Right lobe of liver (tissue), 6 donors: ENCODE data around the gene DUSP18. TPM values are rescaled to one million over a fixed set of nuclear protein-coding genes. Genes with fewer than 3 reads are reported as not detected.

Source experiments
- ATAC-seq, 4 donors: fragments of 200-7000 bp; cut with Tn5 transposase; one replicate each; pipeline ENCODE4 v1.9.1; 2020; ENCODE audit warnings: mild to moderate bottlenecking in 4 of 4, moderate library complexity in 4 of 4
- DNase-seq, 3 donors: peaks; one replicate each; pipeline ENCODE4 v3.0.0-alpha.2; 2020
- H3K27ac ChIP-seq, 3 donors: fragments of 200-600 bp; one replicate each; pipeline ENCODE4 v1.8.0; 2022
- H3K27me3 ChIP-seq, 2 donors: fragments of 200-600 bp; one replicate each; pipeline ENCODE4 v1.8.0; 2022
- H3K36me3 ChIP-seq, 4 donors: fragments of 200-600 bp; sonication (generic) in 1 of 4; one replicate each; pipeline versions ENCODE4 v1.5.1 to v1.8.0; 2017 to 2022; ENCODE audit warnings: control low read depth in 1 of 4
- H3K4me1 ChIP-seq, 4 donors: fragments of 200-600 bp; sonication (generic) in 1 of 4; one replicate each; pipeline versions ENCODE4 v1.5.1 to v1.8.0; 2017 to 2022; ENCODE audit warnings: control low read depth in 1 of 4
- H3K4me3 ChIP-seq, 3 donors: fragments of 200-600 bp; one replicate each; pipeline ENCODE4 v1.8.0; 2022
- H3K9me3 ChIP-seq, 4 donors: fragments of 200-600 bp; sonication (generic) in 1 of 4; one replicate each; pipeline versions ENCODE4 v1.5.1 to v1.8.0; 2017 to 2022; ENCODE audit warnings: control low read depth in 1 of 4
- POLR2A ChIP-seq: fragments of 450-650 bp; IDR thresholded peaks from one replicate; pipeline ENCODE4 v1.6.1; 2017; ENCODE audit warnings: antibody characterized with exemption, mild to moderate bottlenecking
- WGBS: methylation state at CpG from one replicate; pipeline ENCODE4 v1.1.6; 2018; ENCODE audit warnings: low coverage, low lambda C conversion rate; ENCODE audit not compliant: insufficient coverage; ENCODE audit errors: missing lambda C conversion rate; 5-methylcytosine and 5-hydroxymethylcytosine counted together
- intact Hi-C, 2 donors: fragments of 100-400 bp; cut with DNase I; formaldehyde crosslinking; loops; one replicate each; pipeline versions ENCODE4 v1.11.2 to v1.14.1; 2022
- total RNA-seq, 6 experiments: library from RNA; depleted of rRNA in 2 of 6; stranded (reverse); fragments of >200 nt in 2 of 6; fragmentation: NEBNext Ultra II Directional in 3 of 6; extraction: Animal tissue kit (Norgen Biotek cat#: 25700) in 3 of 6; gene quantifications; one replicate each; pipeline versions ENCODE4 v1.1.0 to v1.2.4, GENCODE V29; 2016 to 2023
- TF ChIP-seq, protein P1 (sequence below), 4 donors: fragments of 200-600 bp in 3 of 4; fragments of 450-650 bp in 1 of 4; IDR thresholded peaks; one replicate each; pipeline versions ENCODE4 v1.5.1 to v1.8.0; 2016 to 2022; ENCODE audit warnings: antibody characterized with exemption in 4 of 4, mild to moderate bottlenecking in 2 of 4
- donor health status: DM: no; HTN: yes; CAD: no.
- donor health status: DM: no; HTN: no; CAD: no.
- donor health status: DM: no; HTN: no; CAD: no.
- donor health status: DM: no; HTN: yes; CAD: no.
- donor health status: DM: no; HTN: yes; CAD: no.

DUSP18 gene
- total RNA-seq, 6 experiments from 2014 or later = 0.97 to 3.1 (median 2.2) TPM

DNA sequence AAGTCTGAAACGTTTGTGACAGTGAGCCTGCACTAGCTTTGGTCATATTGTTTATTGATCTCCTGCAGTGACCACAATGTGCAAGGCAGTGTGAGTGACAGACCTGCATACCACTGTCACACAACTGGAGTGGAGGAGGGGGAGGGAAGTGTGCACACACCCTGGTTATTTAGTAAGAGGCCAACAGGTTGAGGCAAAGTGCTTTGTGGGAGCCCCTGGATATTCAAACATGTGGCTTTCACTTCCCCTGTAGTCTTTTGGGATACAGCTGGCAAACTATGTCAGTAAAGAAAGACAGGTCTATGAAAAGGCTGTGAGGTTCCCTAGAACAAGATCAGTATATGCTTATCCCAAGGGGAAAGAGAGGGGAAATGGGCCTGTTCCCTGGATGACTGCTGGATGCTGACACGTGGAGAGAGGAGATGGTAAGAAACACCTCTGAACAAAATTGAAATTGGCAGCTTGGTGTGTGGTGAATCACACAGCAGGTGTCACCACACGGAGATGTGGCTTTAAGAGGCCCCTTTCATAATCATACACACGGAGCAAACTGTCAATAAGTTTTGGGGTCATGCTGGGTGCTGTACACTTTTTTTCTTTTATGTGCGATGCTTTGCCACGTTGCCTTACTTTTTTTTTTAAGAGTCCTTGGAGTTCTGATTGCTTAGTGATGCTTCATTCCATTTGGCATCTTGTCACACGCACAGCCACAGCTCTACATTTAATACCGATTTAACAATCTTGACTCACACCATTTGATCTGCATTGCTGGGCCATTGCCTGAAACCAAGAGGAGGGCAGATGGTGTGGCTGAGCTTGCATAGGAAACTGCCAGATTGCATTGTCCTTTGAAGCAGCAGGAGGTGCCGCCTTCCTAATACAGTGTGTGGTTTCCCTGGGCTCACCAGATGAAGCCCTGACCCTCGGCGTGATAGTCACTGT lies 38.3 kb upstream of the DUSP18 start:
- intact Hi-C loops = no loop called here
- Histone ChIP-seq H3K9me3 (no peaks in the 10 kb centered on the region), H3K4me1 (no peaks in the 10 kb centered on the region), H3K4me3 (no peak overlapping the region), H3K27ac (no peak overlapping the region), H3K27me3 (no peaks in the 10 kb centered on the region), H3K36me3 (no peaks in the 10 kb centered on the region)
- 47% methylated on average over 10 of the region's 11 CpGs for WGBS
- TF ChIP-seq POLR2A = no peak
- TF ChIP-seq, protein P1, sequence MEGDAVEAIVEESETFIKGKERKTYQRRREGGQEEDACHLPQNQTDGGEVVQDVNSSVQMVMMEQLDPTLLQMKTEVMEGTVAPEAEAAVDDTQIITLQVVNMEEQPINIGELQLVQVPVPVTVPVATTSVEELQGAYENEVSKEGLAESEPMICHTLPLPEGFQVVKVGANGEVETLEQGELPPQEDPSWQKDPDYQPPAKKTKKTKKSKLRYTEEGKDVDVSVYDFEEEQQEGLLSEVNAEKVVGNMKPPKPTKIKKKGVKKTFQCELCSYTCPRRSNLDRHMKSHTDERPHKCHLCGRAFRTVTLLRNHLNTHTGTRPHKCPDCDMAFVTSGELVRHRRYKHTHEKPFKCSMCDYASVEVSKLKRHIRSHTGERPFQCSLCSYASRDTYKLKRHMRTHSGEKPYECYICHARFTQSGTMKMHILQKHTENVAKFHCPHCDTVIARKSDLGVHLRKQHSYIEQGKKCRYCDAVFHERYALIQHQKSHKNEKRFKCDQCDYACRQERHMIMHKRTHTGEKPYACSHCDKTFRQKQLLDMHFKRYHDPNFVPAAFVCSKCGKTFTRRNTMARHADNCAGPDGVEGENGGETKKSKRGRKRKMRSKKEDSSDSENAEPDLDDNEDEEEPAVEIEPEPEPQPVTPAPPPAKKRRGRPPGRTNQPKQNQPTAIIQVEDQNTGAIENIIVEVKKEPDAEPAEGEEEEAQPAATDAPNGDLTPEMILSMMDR (IDR thresholded peaks at IDR 0.05) = no peak
- no peak for ATAC-seq
- peak in 1 of 3 donors; percentile 15 for DNase-seq

DNA sequence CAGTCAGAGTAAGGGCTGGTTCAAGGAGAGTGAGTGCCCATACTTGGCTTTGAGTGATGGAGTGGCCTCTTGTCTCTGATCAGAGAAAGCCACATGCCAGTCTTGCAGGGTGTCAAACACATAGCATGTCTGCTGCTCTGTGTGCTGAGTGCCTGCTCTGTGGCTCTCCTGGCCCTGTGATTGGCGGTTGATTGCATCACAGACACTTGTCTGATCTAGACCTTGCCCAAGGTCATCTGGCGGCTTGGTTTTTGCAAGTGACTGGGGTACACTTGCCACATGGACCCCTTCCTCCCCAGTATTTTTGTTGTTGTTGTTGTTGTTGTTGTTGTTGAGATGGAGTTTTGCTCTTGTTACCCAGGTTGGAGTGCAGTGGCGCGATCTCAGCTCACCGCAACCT lies 37.3 kb upstream of the DUSP18 start:
- ATAC-seq (no peak), DNase-seq (no peak)
- WGBS = 96% methylated on average over 3 of the region's 5 CpGs
- Histone ChIP-seq H3K4me1 (no peaks in the 10 kb centered on the region), H3K27me3 (no peaks in the 10 kb centered on the region), H3K36me3 (no peaks in the 10 kb centered on the region), H3K9me3 (no peaks in the 10 kb centered on the region), H3K27ac (no peak overlapping the region), H3K4me3 (no peak overlapping the region)
- intact Hi-C loops = no loop called here
- TF ChIP-seq POLR2A = no peak
- TF ChIP-seq, protein P1 (IDR thresholded peaks at IDR 0.05) = no peak

DNA sequence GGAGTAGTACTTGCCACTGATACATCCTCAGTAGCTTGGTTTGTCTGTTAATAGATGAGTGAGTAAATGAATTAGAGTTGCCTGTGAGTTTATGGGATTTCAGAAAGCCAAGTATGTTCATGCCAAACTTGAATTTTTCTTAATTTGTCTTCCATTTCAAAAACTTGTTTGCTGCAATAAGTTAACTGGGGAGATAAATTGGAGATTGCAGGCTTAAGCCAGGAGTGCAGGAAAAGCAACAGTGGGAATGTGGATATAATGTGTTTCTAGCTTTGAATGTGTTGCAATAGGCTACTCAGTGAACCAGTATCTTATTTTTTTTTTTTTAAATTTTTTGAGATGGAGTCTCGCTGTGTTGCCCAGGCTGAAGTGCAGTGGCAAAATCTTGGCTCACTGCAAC lies 35.2 kb upstream of the DUSP18 start:
- DNase-seq (no peak), ATAC-seq (no peak)
- intact Hi-C loops = no loop called here
- Histone ChIP-seq H3K27me3 (no peaks in the 10 kb centered on the region), H3K4me1 (no peaks in the 10 kb centered on the region), H3K27ac (no peak overlapping the region), H3K9me3 (no peaks in the 10 kb centered on the region), H3K36me3 (no peaks in the 10 kb centered on the region), H3K4me3 (no peak overlapping the region)
- 90% methylated on average over 1 of the region's 1 CpG for WGBS
- TF ChIP-seq, protein P1 (IDR thresholded peaks at IDR 0.05) = no peak
- TF ChIP-seq POLR2A = no peak

DNA sequence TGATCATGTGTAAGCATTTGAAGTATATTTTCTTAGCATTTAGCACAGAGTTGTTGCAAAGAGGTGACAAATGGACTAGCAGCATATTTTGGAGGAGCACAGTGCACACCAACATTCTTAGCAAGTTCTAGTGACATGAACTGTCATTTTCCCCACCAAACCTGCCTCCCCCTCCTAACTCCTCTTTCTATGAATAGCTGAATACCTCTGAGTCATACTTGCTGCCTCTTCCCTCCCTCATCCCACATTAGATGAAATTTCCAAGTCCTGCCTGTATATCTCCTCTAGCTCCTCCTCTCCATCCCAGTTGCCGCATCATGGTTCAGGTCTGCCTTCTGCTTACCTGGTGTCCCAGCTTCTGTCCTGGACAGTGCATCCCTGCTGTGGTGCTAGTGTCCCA lies 34.2 kb upstream of the DUSP18 start:
- ATAC-seq (no peak), DNase-seq (no peak)
- Histone ChIP-seq H3K27me3 (no peaks in the 10 kb centered on the region), H3K4me1 (no peaks in the 10 kb centered on the region), H3K9me3 (no peaks in the 10 kb centered on the region), H3K27ac (no peak overlapping the region), H3K36me3 (no peaks in the 10 kb centered on the region), H3K4me3 (no peak overlapping the region)
- intact Hi-C loops = no loop called here
- no CpG with 5 or more reads among the region's 1 CpG for WGBS
- TF ChIP-seq, protein P1 (IDR thresholded peaks at IDR 0.05) = no peak
- no peak for TF ChIP-seq POLR2A
